ENCODE measurements around the gene CST7. TPM values are rescaled to one million over a fixed set of nuclear protein-coding genes. Genes with fewer than 3 reads are reported as not detected.

CST7 gene
- total RNA-seq, 1 experiment from 2014 or later: not detected

DNA sequence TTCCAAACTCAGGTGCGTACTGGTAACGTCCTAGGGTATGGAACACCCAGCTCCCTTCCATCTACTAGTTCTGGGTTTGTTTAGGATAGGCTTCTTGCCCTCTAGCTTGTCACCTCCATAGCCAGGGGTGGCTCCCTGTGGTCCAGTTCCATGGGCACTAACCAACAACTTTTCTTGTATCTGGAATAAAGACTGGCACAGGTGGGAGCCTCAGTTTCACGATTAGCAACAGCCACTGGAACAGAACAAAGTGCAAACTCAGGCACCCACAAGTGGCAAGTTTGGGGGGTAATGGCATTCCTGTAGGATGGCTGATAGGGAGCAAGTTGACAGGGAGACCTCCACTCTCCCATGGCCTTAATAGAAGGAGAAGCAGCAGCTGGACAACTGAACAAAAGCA lies 49.1 kb downstream of the CST7 start:
- Histone ChIP-seq H2BK5ac (ENCODE audit: insufficient read length, low read length) (no peak overlapping the region), H3K4me1 (ENCODE audit: insufficient read depth, low read length) (no peaks in the 10 kb centered on the region), H4K5ac (ENCODE audit: insufficient read length, low read depth, low read length) (no peak overlapping the region), H3K14ac (ENCODE audit: insufficient read depth, low read length) (no peak overlapping the region), H2BK15ac (ENCODE audit: low read depth, low read length) (no peak overlapping the region), H4K91ac (ENCODE audit: insufficient read length, low read depth, low read length) (no peak overlapping the region), H3T11ph (ENCODE audit: low read length) (no peak overlapping the region), H2AK5ac (ENCODE audit: insufficient read length, low read length) (no peak overlapping the region), H3K23me2 (ENCODE audit: insufficient read length, low read depth, low read length, poor library complexity, severe bottlenecking) (peaks cover under 1% of the 10 kb centered on the region), H3K4ac (ENCODE audit: low read depth, low read length) (no peak overlapping the region), H4K8ac (replicated peaks; ENCODE audit: insufficient read length, low read depth, low read length) (no peak overlapping the region), H3K27ac (ENCODE audit: insufficient read length, low read depth, low read length) (no peak overlapping the region), H2BK120ac (ENCODE audit: low read depth, low read length, poor library complexity, severe bottlenecking) (no peak overlapping the region), H3K18ac (ENCODE audit: insufficient read length, low read depth, low read length) (no peak overlapping the region), H3K4me2 (ENCODE audit: insufficient read depth, insufficient read length, low read length) (no peak overlapping the region), H3K9me3 (ENCODE audit: control insufficient read depth, low read depth, low read length) (no peaks in the 10 kb centered on the region), H3K9ac (ENCODE audit: extremely low read depth, insufficient read length, low read length) (no peak overlapping the region), H3K27me3 (ENCODE audit: insufficient read depth, low read length) (no peaks in the 10 kb centered on the region), H3K79me2 (ENCODE audit: insufficient read depth, low read length) (no peaks in the 10 kb centered on the region), H4K20me1 (ENCODE audit: control insufficient read depth, insufficient read depth, insufficient read length) (peaks cover 2% of the 10 kb centered on the region), H3K56ac (ENCODE audit: insufficient read length, low read depth, low read length) (no peak overlapping the region), H3K23ac (ENCODE audit: insufficient read length, low read depth, low read length) (no peak overlapping the region), H2BK20ac (ENCODE audit: low read depth, low read length, poor library complexity, severe bottlenecking) (no peak overlapping the region), H2BK12ac (ENCODE audit: insufficient read length, low read depth, low read length) (no peak overlapping the region), H3K79me1 (ENCODE audit: insufficient read depth, low read depth, low read length, poor library complexity, severe bottlenecking) (no peaks in the 10 kb centered on the region), H2AFZ (ENCODE audit: low read length) (no peak overlapping the region)
- H3K4me1 Mint-ChIP-seq: peaks cover 15 to 22% of the 10 kb centered on the region in 2 experiments
- H3K27ac Mint-ChIP-seq: no peak overlapping the region
- no peaks in the 10 kb centered on the region for H3K36me3 Mint-ChIP-seq (ENCODE audit: insufficient read depth in 1 of 3, low read depth in 3 of 3)
- WGBS (ENCODE audit: extremely low coverage, insufficient read length, low lambda C conversion rate): no CpG with 5 or more reads among the region's 3 CpGs
- peaks cover 0 to 3% of the 10 kb centered on the region in 2 experiments; a peak in 2 of 5 replicates for H3K9me3 Mint-ChIP-seq
- DNase-seq: peak; percentile 4
- H3K4me3 Mint-ChIP-seq: no peak overlapping the region
- TF ChIP-seq, protein P1, sequence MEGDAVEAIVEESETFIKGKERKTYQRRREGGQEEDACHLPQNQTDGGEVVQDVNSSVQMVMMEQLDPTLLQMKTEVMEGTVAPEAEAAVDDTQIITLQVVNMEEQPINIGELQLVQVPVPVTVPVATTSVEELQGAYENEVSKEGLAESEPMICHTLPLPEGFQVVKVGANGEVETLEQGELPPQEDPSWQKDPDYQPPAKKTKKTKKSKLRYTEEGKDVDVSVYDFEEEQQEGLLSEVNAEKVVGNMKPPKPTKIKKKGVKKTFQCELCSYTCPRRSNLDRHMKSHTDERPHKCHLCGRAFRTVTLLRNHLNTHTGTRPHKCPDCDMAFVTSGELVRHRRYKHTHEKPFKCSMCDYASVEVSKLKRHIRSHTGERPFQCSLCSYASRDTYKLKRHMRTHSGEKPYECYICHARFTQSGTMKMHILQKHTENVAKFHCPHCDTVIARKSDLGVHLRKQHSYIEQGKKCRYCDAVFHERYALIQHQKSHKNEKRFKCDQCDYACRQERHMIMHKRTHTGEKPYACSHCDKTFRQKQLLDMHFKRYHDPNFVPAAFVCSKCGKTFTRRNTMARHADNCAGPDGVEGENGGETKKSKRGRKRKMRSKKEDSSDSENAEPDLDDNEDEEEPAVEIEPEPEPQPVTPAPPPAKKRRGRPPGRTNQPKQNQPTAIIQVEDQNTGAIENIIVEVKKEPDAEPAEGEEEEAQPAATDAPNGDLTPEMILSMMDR (conservative IDR thresholded peaks at IDR 0.05): no peak
- peaks cover 59% of the 10 kb centered on the region for H3K27me3 Mint-ChIP-seq (ENCODE audit: low read depth)
